HepG2 (cell line): ENCODE data around the gene ZKSCAN8. TPM values are rescaled to one million over a fixed set of nuclear protein-coding genes. Genes with fewer than 3 reads are reported as not detected.

Source experiments
- AGO2 ChIP-seq: fragments of 200-400 bp; formaldehyde crosslinking; optimal IDR thresholded peaks from 2 replicates; pipeline ENCODE3; 2017; ENCODE audit warnings: mild to moderate bottlenecking, low read depth, low read length, moderate library complexity
- CCAR2 ChIP-seq: fragments of 200-400 bp; formaldehyde crosslinking; optimal IDR thresholded peaks from 2 replicates; pipeline ENCODE3; 2018; ENCODE audit warnings: low read depth, mild to moderate bottlenecking, low read length, moderate library complexity
- CREBL2 ChIP-seq: sonication (generic); formaldehyde crosslinking; IDR thresholded peaks from 2 replicates; pipeline ENCODE4 v1.8.1; 2023; ENCODE audit warnings: missing genetic modification reagents, mild to moderate bottlenecking, borderline replicate concordance
- FOXA3 ChIP-seq: IDR thresholded peaks from 2 replicates; pipeline ENCODE4 v1.6.1; 2016; ENCODE audit warnings: missing genetic modification reagents, missing compliant biosample characterization
- GATA4 ChIP-seq: sonication (generic); IDR thresholded peaks from 2 replicates; pipeline ENCODE4 v1.6.1; 2016; ENCODE audit warnings: antibody characterized with exemption, low read depth, borderline replicate concordance
- GPN1 ChIP-seq: sonication (generic); formaldehyde crosslinking; IDR thresholded peaks from 2 replicates; pipeline ENCODE4 v1.5.1; 2020; ENCODE audit warnings: missing genetic modification reagents, borderline replicate concordance
- HMGA1 ChIP-seq: sonication (generic); formaldehyde crosslinking; conservative IDR thresholded peaks from 2 replicates; pipeline ENCODE4 v1.4.0; 2020; ENCODE audit warnings: missing genetic modification reagents
- JUN ChIP-seq: sonication (generic); formaldehyde crosslinking; IDR thresholded peaks from 2 replicates; pipeline ENCODE4 v1.4.0; 2020; ENCODE audit warnings: mild to moderate bottlenecking, missing genetic modification reagents
- KDM4B ChIP-seq: sonication (generic); formaldehyde crosslinking; IDR thresholded peaks from 2 replicates; pipeline ENCODE4 v1.4.0; 2020; ENCODE audit warnings: missing genetic modification reagents
- MED1 ChIP-seq: sonication (generic); formaldehyde crosslinking; IDR thresholded peaks from 2 replicates; pipeline ENCODE4 v1.4.0; 2020; ENCODE audit warnings: missing genetic modification reagents
- NR1H2 ChIP-seq: sonication (generic); formaldehyde crosslinking; IDR thresholded peaks from 2 replicates; pipeline ENCODE4 v1.8.1; 2022; ENCODE audit warnings: low read depth, missing genetic modification reagents, borderline replicate concordance
- SKI ChIP-seq: fragments of 450-650 bp; IDR thresholded peaks from one replicate; pipeline ENCODE4 v1.6.1; 2018; ENCODE audit warnings: mild to moderate bottlenecking; ENCODE audit not compliant: partially characterized antibody
- SNAI1 ChIP-seq: sonication (generic); formaldehyde crosslinking; IDR thresholded peaks from 2 replicates; pipeline ENCODE4 v1.5.0; 2020; ENCODE audit warnings: mild to moderate bottlenecking, missing genetic modification reagents, borderline replicate concordance
- TCF7 ChIP-seq: sonication (generic); IDR thresholded peaks from 2 replicates; pipeline ENCODE4 v1.6.1; 2016; ENCODE audit warnings: antibody characterized with exemption, low read depth
- TCF7L2 ChIP-seq: IDR thresholded peaks from 2 replicates; pipeline ENCODE4 v1.6.1; 2011; ENCODE audit warnings: mild to moderate bottlenecking, low read depth, low read length, moderate library complexity
- ZBTB21 ChIP-seq: sonication (generic); formaldehyde crosslinking; IDR thresholded peaks from 2 replicates; pipeline ENCODE4 v1.4.0; 2020; ENCODE audit warnings: missing genetic modification reagents
- ZNF124 ChIP-seq: sonication (generic); formaldehyde crosslinking; IDR thresholded peaks from 2 replicates; pipeline ENCODE4 v1.4.0; 2020; ENCODE audit warnings: missing genetic modification reagents
- ZNF337 ChIP-seq: sonication (generic); formaldehyde crosslinking; IDR thresholded peaks from 2 replicates; pipeline ENCODE4 v1.5.1; 2020; ENCODE audit warnings: missing genetic modification reagents, low read depth, mild to moderate bottlenecking, borderline replicate concordance
- ZNF34 ChIP-seq: sonication (generic); formaldehyde crosslinking; IDR thresholded peaks from 2 replicates; pipeline ENCODE4 v1.4.0; 2020; ENCODE audit warnings: mild to moderate bottlenecking, missing genetic modification reagents, borderline replicate concordance
- ZNF354B ChIP-seq: sonication (generic); formaldehyde crosslinking; IDR thresholded peaks from 2 replicates; pipeline ENCODE4 v1.8.0; 2022; ENCODE audit warnings: mild to moderate bottlenecking, missing genetic modification reagents
- ZNF44 ChIP-seq: sonication (generic); formaldehyde crosslinking; IDR thresholded peaks from 2 replicates; pipeline ENCODE4 v1.5.1; 2020; ENCODE audit warnings: mild to moderate bottlenecking, missing genetic modification reagents
- ZNF451 ChIP-seq: sonication (generic); formaldehyde crosslinking; IDR thresholded peaks from 2 replicates; pipeline ENCODE4 v1.5.0; 2020; ENCODE audit warnings: mild to moderate bottlenecking, missing genetic modification reagents
- ZNF562 ChIP-seq: sonication (generic); formaldehyde crosslinking; IDR thresholded peaks from 2 replicates; pipeline ENCODE4 v1.8.0; 2022; ENCODE audit warnings: missing genetic modification reagents, borderline replicate concordance
- ZNF776 ChIP-seq: sonication (generic); formaldehyde crosslinking; IDR thresholded peaks from 2 replicates; pipeline ENCODE4 v1.4.0; 2020; ENCODE audit warnings: mild to moderate bottlenecking, missing genetic modification reagents
- ZNF841 ChIP-seq: sonication (generic); formaldehyde crosslinking; IDR thresholded peaks from 2 replicates; pipeline ENCODE4 v1.8.1; 2023; ENCODE audit warnings: missing genetic modification reagents, borderline replicate concordance
- ZNF878 ChIP-seq: sonication (generic); formaldehyde crosslinking; IDR thresholded peaks from 2 replicates; pipeline ENCODE4 v1.8.1; 2023; ENCODE audit warnings: mild to moderate bottlenecking, missing genetic modification reagents, moderate library complexity
- ZSCAN12 ChIP-seq: sonication (generic); formaldehyde crosslinking; IDR thresholded peaks from 2 replicates; pipeline ENCODE4 v1.9.0; 2021; ENCODE audit warnings: mild to moderate bottlenecking, missing genetic modification reagents
- ZSCAN22 ChIP-seq: sonication (generic); formaldehyde crosslinking; IDR thresholded peaks from 2 replicates; pipeline ENCODE4 v1.4.0; 2020; ENCODE audit warnings: mild to moderate bottlenecking, missing genetic modification reagents
- polyA plus RNA-seq, 8 experiments: library from polyadenylated mRNA; depleted of rRNA in 3 of 8; stranded (reverse) in 7 of 8; unstranded in 1 of 8; fragments of >200 nt; fragmentation: Illumina TruSeq in 4 of 8; extraction: Trizol in 4 of 8; gene quantifications; 2 replicates each; pipeline versions ENCODE4 v1.2.1 to v1.2.3, GENCODE V29; 2011 to 2016; ENCODE audit warnings: low read depth in 4 of 8, missing spikeins in 1 of 8, mixed read lengths in 1 of 8; ENCODE audit not compliant: insufficient read depth in 1 of 8
- total RNA-seq, 5 experiments: library from RNA; depleted of rRNA; stranded (reverse); fragments of >200 nt; fragmentation: Illumina TruSeq; extraction: Trizol; gene quantifications; 2 replicates each; pipeline ENCODE4 v1.2.3, GENCODE V29; 2016; ENCODE audit warnings: low read depth in 1 of 5
- TF ChIP-seq, protein P1 (sequence below): sonication (generic); formaldehyde crosslinking; IDR thresholded peaks from 2 replicates; pipeline ENCODE4 v1.5.1; 2020; ENCODE audit warnings: missing genetic modification reagents, mild to moderate bottlenecking, borderline replicate concordance

Gene ZKSCAN8
- total and polyA plus RNA-seq, 2 of the 13 experiments (the other 11 are each of a cell fraction or from before 2014, with no cell fraction given), result 12.4 to 20.9 TPM

DNA sequence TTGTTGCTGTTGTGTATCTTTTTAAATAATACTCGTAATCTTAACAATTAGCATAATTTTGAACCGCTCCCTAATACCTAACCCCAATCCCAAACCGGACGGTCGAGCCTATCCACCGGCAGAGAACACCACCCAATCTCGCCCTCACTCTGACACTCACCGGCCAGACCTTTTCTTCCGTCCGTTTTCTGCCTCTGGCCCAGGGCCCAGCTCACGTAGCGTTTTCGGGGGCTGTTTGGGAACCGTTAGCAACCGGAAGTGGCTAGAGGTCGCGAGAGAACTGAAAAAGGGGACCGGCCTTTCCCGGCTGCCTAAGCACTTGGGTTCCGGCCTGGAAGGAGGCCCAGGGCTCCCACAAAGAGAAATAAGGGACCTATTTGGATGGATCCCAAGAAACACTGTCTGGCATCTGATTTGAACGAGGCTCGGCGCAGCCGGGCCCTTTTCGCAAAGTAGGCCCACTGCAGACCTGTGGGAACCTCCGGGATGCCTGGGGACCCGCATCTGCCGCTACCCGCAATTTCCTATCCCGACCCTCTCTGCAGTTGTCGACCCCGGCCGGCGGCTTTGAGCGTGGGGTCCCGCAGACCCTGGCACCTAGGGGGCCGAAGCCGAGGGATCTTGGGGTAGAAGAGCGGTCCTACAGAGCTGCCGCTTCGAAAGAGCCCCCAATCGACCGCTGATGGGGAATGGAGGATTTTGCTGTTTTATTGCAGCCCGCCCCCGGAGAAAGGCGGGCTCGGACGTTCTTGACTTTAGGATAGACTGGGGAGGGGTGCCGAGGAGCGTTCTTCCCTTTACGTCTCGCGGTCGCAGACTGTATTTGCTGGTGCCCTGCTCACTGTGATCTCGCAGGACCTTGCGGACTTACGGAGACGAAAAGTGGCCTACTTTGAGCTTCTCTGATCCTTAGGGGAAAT, 4.8 kb upstream of the ZKSCAN8 start (continued):
- peak; percentile 73 for TF ChIP-seq FOXA3 (CRISPR knock-in tag)
- TF ChIP-seq HMGA1 (CRISPR knock-in tag), result no peak
- TF ChIP-seq GPN1, result no peak
- no peak for TF ChIP-seq TCF7L2
- 0 out of 2 replicates have a peak, but pooled peaks have one; percentile 33 for TF ChIP-seq ZBTB21 (CRISPR knock-in tag)
- no peak for TF ChIP-seq ZNF841 (CRISPR knock-in tag)
- TF ChIP-seq JUN (CRISPR knock-in tag), result no peak; the same call in 1 of the 2 replicates
- TF ChIP-seq ZSCAN22, result no peak
- TF ChIP-seq ZNF44 (CRISPR knock-in tag), result peak; percentile 77; the same call in 1 of the 2 replicates
- peak; percentile 70; the same call in 1 of the 2 replicates for TF ChIP-seq ZNF451 (CRISPR knock-in tag)
- peak; percentile 98 for TF ChIP-seq CCAR2
- TF ChIP-seq, protein P1, sequence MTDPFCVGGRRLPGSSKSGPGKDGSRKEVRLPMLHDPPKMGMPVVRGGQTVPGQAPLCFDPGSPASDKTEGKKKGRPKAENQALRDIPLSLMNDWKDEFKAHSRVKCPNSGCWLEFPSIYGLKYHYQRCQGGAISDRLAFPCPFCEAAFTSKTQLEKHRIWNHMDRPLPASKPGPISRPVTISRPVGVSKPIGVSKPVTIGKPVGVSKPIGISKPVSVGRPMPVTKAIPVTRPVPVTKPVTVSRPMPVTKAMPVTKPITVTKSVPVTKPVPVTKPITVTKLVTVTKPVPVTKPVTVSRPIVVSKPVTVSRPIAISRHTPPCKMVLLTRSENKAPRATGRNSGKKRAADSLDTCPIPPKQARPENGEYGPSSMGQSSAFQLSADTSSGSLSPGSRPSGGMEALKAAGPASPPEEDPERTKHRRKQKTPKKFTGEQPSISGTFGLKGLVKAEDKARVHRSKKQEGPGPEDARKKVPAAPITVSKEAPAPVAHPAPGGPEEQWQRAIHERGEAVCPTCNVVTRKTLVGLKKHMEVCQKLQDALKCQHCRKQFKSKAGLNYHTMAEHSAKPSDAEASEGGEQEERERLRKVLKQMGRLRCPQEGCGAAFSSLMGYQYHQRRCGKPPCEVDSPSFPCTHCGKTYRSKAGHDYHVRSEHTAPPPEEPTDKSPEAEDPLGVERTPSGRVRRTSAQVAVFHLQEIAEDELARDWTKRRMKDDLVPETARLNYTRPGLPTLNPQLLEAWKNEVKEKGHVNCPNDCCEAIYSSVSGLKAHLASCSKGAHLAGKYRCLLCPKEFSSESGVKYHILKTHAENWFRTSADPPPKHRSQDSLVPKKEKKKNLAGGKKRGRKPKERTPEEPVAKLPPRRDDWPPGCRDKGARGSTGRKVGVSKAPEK (CRISPR knock-in tag), result 0 out of 2 replicates have a peak, but pooled peaks have one; percentile 50
- TF ChIP-seq ZNF124 (CRISPR knock-in tag), result peak; percentile 98
- TF ChIP-seq KDM4B, result peak; percentile 71; the same call in 1 of the 2 replicates
- TF ChIP-seq ZNF776 (CRISPR knock-in tag), result peak; percentile 75
- peak; percentile 45; the same call in 1 of the 2 replicates for TF ChIP-seq ZSCAN12
- peak; percentile 81; the same call in 1 of the 2 replicates for TF ChIP-seq CREBL2 (CRISPR knock-in tag)
- TF ChIP-seq MED1, result peak; percentile 90
- peak; percentile 19; the same call in 1 of the 2 replicates for TF ChIP-seq TCF7
- TF ChIP-seq GATA4, result peak; percentile 73; the same call in 1 of the 2 replicates
- no peak for TF ChIP-seq ZNF354B
- TF ChIP-seq ZNF878 (CRISPR knock-in tag), result peak; percentile 99
- TF ChIP-seq ZNF562 (CRISPR knock-in tag), result no peak
- peak; percentile 85 for TF ChIP-seq AGO2
- peak; percentile 71; the same call in 1 of the 2 replicates for TF ChIP-seq SNAI1
- peak; percentile 78 for TF ChIP-seq SKI
- no peak for TF ChIP-seq NR1H2 (CRISPR knock-in tag)
- TF ChIP-seq ZNF34 (CRISPR knock-in tag), result no peak
- TF ChIP-seq ZNF337 (CRISPR knock-in tag), result peak; percentile 94
